WERI-Rb-1 (cell line): ENCODE data around the gene TUBA4B.

Source experiments
- DNase-seq: peaks from one replicate; pipeline ENCODE4 v3.0.0-alpha.2; 2020
- H3K27ac ChIP-seq: fragments of 250-450 bp; sonication (Bioruptor Pico); 2 replicates; pipeline ENCODE4 v1.5.1; 2020; ENCODE audit warnings: mild to moderate bottlenecking, moderate library complexity
- H3K27me3 ChIP-seq: fragments of 250-450 bp; sonication (Bioruptor Pico); 2 replicates; pipeline ENCODE4 v1.5.1; 2021; ENCODE audit warnings: mild to moderate bottlenecking, low read depth, moderate library complexity; ENCODE audit not compliant: insufficient read depth, severe bottlenecking
- H3K36me3 ChIP-seq: fragments of 250-450 bp; sonication (Bioruptor Pico); 2 replicates; pipeline ENCODE4 v1.5.1; 2020; ENCODE audit warnings: mild to moderate bottlenecking, moderate library complexity
- H3K4me3 ChIP-seq: 2 replicates; pipeline ENCODE4 v1.5.1; 2011; ENCODE audit warnings: low read depth, mild to moderate bottlenecking, control low read depth, low read length
- H3K9me3 ChIP-seq: fragments of 250-450 bp; sonication (Bioruptor Pico); 2 replicates; pipeline ENCODE4 v1.5.1; 2021; ENCODE audit warnings: mild to moderate bottlenecking, moderate library complexity; ENCODE audit not compliant: severe bottlenecking
- CTCF ChIP-seq: IDR thresholded peaks from 2 replicates; pipeline ENCODE4 v1.5.1; 2011; ENCODE audit warnings: low read depth, mild to moderate bottlenecking, control low read depth, inconsistent platforms, low read length

TUBA4B gene

GRCh38 chr2:219273937-219274336, 20.9 kb downstream of the TUBA4B start:
- Histone ChIP-seq H3K27me3 (no peaks in the 10 kb centered on the region), H3K36me3 (peaks cover 6% of the 10 kb centered on the region), H3K9me3 (no peaks in the 10 kb centered on the region), H3K4me3 (no peak overlapping the region), H3K27ac (peak overlapping the region; percentile 63)
- no peak for DNase-seq
- no peak for TF ChIP-seq CTCF

- no peak for DNase-seq
- Histone ChIP-seq H3K27ac (peak overlapping the region; percentile 63), H3K36me3 (peaks cover 6% of the 10 kb centered on the region), H3K4me3 (no peak overlapping the region), H3K27me3 (no peaks in the 10 kb centered on the region), H3K9me3 (no peaks in the 10 kb centered on the region)
- TF ChIP-seq CTCF, result no peak
Measured at GRCh38 chr2:219274361-219274921, 21.4 kb downstream of the TUBA4B start.

DNA sequence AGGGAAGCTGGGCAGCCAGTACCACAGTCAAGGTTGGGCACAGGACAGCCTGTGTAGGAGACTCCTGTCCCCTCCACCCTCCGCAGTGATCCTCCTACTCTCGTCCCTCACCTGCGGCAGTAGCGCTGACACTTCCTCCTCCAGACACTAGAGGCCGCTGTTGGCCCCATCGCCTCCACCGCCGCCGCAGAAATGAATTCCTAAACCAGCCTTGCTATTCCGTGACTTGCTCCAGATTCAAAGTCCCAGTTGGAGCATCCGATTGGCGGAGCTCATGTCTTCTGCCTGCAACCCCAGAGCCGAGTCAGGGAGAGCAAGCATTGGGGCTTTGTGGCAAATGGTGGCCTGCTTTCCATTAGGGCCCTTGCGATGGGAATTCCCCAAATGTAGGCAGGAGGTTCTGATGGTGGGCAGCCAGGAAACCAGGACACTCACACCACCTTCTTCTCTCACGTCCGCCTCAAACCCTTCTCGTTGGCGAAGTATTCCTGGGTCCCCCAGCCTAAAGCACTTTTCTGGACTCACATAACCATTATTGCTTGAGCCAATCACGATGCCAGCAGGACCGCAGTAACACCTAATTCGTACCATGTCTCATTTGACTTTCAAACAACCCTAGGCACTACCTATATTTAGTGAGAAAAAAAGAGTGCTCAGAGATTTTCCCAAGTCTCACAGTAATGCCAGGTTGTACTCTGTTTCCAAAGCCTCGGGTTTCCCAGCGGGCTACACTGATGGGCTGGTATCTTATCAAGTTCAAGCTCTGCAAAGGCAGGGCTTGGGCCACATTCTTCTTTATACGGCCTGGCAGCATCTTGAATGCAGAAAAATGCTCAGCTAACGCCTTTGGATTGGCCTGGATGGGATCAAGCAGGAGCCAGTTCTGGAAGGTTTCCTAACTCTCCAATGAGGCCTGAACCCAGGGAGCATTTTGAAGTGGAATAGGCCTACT, 24.9 kb downstream of the TUBA4B start:
- peak; percentile 87 for DNase-seq
- Histone ChIP-seq H3K9me3 (no peaks in the 10 kb centered on the region), H3K27ac (peak overlapping the region; percentile 89), H3K27me3 (no peaks in the 10 kb centered on the region), H3K36me3 (peaks cover 27% of the 10 kb centered on the region), H3K4me3 (peak overlapping the region; percentile 64)
- TF ChIP-seq CTCF, result peak; percentile 92

GRCh38 chr2:219278655-219279150, 25.7 kb downstream of the TUBA4B start:
- Histone ChIP-seq H3K27me3 (no peaks in the 10 kb centered on the region), H3K36me3 (peaks cover 34% of the 10 kb centered on the region), H3K27ac (peak overlapping the region; percentile 89), H3K9me3 (no peaks in the 10 kb centered on the region), H3K4me3 (peak overlapping the region; percentile 64)
- no peak for TF ChIP-seq CTCF
- no peak for DNase-seq

DNA sequence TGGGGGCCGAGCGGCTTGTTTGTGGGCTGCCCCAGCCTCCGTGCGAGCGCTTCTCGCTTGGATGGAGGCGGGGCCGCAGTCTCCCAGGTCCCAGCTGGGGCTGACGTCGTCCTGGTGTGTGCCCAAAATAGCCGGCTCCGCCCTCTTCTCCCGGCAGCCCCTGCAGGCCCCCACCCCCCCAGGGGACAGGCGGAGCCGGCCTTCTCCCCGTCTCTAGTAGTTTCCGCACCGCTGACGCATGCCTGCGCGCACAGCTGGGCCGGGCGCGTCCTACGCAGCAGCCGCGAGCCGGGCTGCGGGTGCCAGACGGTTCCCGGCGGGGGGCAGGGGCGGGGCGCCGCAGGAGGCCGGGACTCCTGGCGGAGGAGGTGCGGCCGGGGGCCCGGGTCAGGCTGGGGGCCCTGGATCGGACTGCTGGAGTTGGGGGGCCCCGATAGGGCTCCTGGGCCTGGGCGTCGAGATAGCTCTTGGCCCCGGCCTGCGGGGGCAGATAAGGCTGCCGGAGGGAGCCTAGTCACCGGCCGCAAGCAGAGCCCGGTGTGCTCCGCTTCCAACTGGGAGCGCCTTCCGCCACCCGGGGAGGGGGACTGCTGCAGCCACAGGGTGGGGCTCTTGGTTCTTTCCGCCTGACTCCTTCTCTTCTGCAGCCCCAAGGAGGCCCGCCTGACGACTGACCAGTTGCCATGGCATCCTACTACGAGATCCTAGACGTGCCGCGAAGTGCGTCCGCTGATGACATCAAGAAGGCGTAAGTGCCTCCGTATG, 26.3 kb downstream of the TUBA4B start, which contains the start of gene DNAJB2:
Gene DNAJB2, plus strand, starts transcription at position 216 of the 765 bp plus-strand sequence. Its CDS starts 468 bp downstream, at position 684.
- TF ChIP-seq CTCF, result no peak
- H3K27me3 ChIP-seq, result no peaks in the 10 kb centered on the region
- peaks cover 40% of the 10 kb centered on the region for H3K36me3 ChIP-seq
- DNase-seq, result peak; percentile 99
- H3K4me3 ChIP-seq, result peak within 1 kb of the TSS; percentile 64
- H3K27ac ChIP-seq, result peak within 1 kb of the TSS; percentile 89
- no peaks in the 10 kb centered on the region for H3K9me3 ChIP-seq
